ENCODE measurements around the gene MRPL49.
"Not testable (repeated sequence)": the region's sequence is repeated elsewhere in the genome, so short reads cannot be mapped to it uniquely, and the experiment has no call there.

Gene MRPL49

GRCh38 chr11:65132988-65133700 is 11.0 kb downstream of the MRPL49 start:
- DNase-seq (ENCODE audit: low read depth in 2 of 2): no peak

GRCh38 chr11:65133724-65134123 is 11.6 kb downstream of the MRPL49 start:
- DNase-seq (ENCODE audit: low read depth in 2 of 2): no peak

GRCh38 chr11:65134240-65134951 is 12.3 kb downstream of the MRPL49 start, which contains the start of gene SYVN1:
TSS of gene SYVN1 (minus strand) at chr11:65134519. CDS start at chr11:65133601, 918 bp downstream.
- peak; percentile 80 for DNase-seq (ENCODE audit: low read depth in 2 of 2)

GRCh38 chr11:65134952-65135632 is 13.0 kb downstream of the MRPL49 start:
- peak; percentile 60 to 65 for DNase-seq (ENCODE audit: low read depth in 2 of 2)

GRCh38 chr11:65135633-65136145 is 13.6 kb downstream of the MRPL49 start:
- DNase-seq (ENCODE audit: low read depth in 2 of 2): no peak

GRCh38 chr11:65136515-65137096 is 14.5 kb downstream of the MRPL49 start:
- no peak for DNase-seq (ENCODE audit: low read depth in 2 of 2)

- no peak for DNase-seq (ENCODE audit: low read depth in 2 of 2)
Measured at GRCh38 chr11:65141896-65142494, 19.9 kb downstream of the MRPL49 start.

GRCh38 chr11:65147352-65148075 is 25.4 kb downstream of the MRPL49 start:
- DNase-seq (ENCODE audit: low read depth in 2 of 2): no peak

- no peak for DNase-seq (ENCODE audit: low read depth in 2 of 2)
Measured at GRCh38 chr11:65148657-65149056, 26.5 kb downstream of the MRPL49 start.

GRCh38 chr11:65150131-65150508 is 28.0 kb downstream of the MRPL49 start:
- DNase-seq (ENCODE audit: low read depth in 2 of 2): not testable (repeated sequence)

GRCh38 chr11:65150509-65151299 is 28.6 kb downstream of the MRPL49 start:
- no peak for DNase-seq (ENCODE audit: low read depth in 2 of 2)

- DNase-seq (ENCODE audit: low read depth in 2 of 2): no peak
Measured at GRCh38 chr11:65151331-65151899, 29.3 kb downstream of the MRPL49 start.

GRCh38 chr11:65152122-65152521 is 30.0 kb downstream of the MRPL49 start:
- no peak for DNase-seq (ENCODE audit: low read depth in 2 of 2)

- no peak for DNase-seq (ENCODE audit: low read depth in 2 of 2)
Measured at GRCh38 chr11:65156256-65156655, 34.1 kb downstream of the MRPL49 start.

- DNase-seq (ENCODE audit: low read depth in 2 of 2): no peak
Measured at GRCh38 chr11:65156926-65157325, 34.8 kb downstream of the MRPL49 start.

- DNase-seq (ENCODE audit: low read depth in 2 of 2): no peak
Measured at GRCh38 chr11:65157336-65157735, 35.2 kb downstream of the MRPL49 start.

GRCh38 chr11:65159012-65159411 is 36.9 kb downstream of the MRPL49 start:
- no peak for DNase-seq (ENCODE audit: low read depth in 2 of 2)

GRCh38 chr11:65160643-65161042 is 38.5 kb downstream of the MRPL49 start:
- DNase-seq (ENCODE audit: low read depth in 2 of 2): no peak

GRCh38 chr11:65163684-65164083 is 41.6 kb downstream of the MRPL49 start:
- no peak for DNase-seq (ENCODE audit: low read depth in 2 of 2)
